WTC11 (cell line): ENCODE measurements around the gene PLXNA2.

ENCODE experiments used
- CTCF ChIP-seq: fragments of 200-600 bp; IDR thresholded peaks from 2 replicates; pipeline ENCODE4 v1.8.0; 2022; ENCODE audit warnings: antibody characterized with exemption
- FOXP1 ChIP-seq: sonication (generic); formaldehyde crosslinking; IDR thresholded peaks from 2 replicates; pipeline ENCODE4 v1.8.0; 2022; ENCODE audit warnings: missing genetic modification reagents, mild to moderate bottlenecking, moderate library complexity, borderline replicate concordance

- no peak for TF ChIP-seq CTCF
- TF ChIP-seq FOXP1 (CRISPR knock-in tag) = no peak
These were observed 93.2 kb downstream of the PLXNA2 start for GRCh38 chr1:208150833-208151458.
